ENCODE data around the gene PGC. TPM values are rescaled to one million over a fixed set of nuclear protein-coding genes. Genes with fewer than 3 reads are reported as not detected.

PGC gene
- total RNA-seq, 1 experiment from 2014 or later: 0.63 TPM

DNA sequence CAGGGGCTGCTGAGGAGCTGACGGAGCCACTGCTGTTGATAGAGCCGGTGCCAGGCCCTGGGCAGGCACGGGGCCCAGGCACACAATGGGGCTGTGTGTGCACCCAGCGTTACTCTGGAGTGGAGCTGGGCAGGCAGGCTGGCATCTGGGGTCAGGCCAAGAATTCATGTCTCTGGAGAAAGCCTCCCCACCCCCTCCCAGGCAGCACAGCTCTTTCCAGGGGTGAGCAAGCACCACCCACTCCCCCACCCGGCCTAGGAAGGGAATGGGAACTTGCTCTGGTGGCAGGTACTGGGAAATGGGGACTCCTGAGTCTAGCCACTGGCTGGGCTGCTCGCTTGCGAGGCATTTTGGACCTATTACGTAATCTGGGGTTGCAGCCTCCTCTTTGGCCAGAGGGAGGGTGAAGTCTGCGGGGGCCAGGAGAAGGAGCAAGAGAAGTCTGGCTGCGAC, 34.5 kb downstream of the PGC start:
- H3K9me3 Mint-ChIP-seq: no peaks in the 10 kb centered on the region
- TF ChIP-seq STAT6 (CRISPR knock-in tag; conservative IDR thresholded peaks at IDR 0.05; ENCODE audit: low read depth): no peak
- TF ChIP-seq, protein P1, sequence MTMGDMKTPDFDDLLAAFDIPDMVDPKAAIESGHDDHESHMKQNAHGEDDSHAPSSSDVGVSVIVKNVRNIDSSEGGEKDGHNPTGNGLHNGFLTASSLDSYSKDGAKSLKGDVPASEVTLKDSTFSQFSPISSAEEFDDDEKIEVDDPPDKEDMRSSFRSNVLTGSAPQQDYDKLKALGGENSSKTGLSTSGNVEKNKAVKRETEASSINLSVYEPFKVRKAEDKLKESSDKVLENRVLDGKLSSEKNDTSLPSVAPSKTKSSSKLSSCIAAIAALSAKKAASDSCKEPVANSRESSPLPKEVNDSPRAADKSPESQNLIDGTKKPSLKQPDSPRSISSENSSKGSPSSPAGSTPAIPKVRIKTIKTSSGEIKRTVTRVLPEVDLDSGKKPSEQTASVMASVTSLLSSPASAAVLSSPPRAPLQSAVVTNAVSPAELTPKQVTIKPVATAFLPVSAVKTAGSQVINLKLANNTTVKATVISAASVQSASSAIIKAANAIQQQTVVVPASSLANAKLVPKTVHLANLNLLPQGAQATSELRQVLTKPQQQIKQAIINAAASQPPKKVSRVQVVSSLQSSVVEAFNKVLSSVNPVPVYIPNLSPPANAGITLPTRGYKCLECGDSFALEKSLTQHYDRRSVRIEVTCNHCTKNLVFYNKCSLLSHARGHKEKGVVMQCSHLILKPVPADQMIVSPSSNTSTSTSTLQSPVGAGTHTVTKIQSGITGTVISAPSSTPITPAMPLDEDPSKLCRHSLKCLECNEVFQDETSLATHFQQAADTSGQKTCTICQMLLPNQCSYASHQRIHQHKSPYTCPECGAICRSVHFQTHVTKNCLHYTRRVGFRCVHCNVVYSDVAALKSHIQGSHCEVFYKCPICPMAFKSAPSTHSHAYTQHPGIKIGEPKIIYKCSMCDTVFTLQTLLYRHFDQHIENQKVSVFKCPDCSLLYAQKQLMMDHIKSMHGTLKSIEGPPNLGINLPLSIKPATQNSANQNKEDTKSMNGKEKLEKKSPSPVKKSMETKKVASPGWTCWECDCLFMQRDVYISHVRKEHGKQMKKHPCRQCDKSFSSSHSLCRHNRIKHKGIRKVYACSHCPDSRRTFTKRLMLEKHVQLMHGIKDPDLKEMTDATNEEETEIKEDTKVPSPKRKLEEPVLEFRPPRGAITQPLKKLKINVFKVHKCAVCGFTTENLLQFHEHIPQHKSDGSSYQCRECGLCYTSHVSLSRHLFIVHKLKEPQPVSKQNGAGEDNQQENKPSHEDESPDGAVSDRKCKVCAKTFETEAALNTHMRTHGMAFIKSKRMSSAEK (CRISPR knock-in tag; IDR thresholded peaks at IDR 0.05; ENCODE audit: borderline replicate concordance): no peak
- TF ChIP-seq ATF6 (CRISPR knock-in tag; IDR thresholded peaks at IDR 0.05): no peak
- TF ChIP-seq KAT7 (CRISPR knock-in tag; IDR thresholded peaks at IDR 0.05; ENCODE audit: borderline replicate concordance): no peak
- no peak for TF ChIP-seq AR (CRISPR knock-in tag; IDR thresholded peaks at IDR 0.05)
- no peak for TF ChIP-seq ZNF219 (CRISPR knock-in tag; IDR thresholded peaks at IDR 0.05; ENCODE audit: borderline replicate concordance)
- TF ChIP-seq ARID4B (CRISPR knock-in tag; IDR thresholded peaks at IDR 0.05; ENCODE audit: borderline replicate concordance): no peak
- no peak for TF ChIP-seq FOXJ3 (CRISPR knock-in tag; IDR thresholded peaks at IDR 0.05; ENCODE audit: borderline replicate concordance)
- no peak for TF ChIP-seq SMAD3 (CRISPR knock-in tag; IDR thresholded peaks at IDR 0.05; ENCODE audit: borderline replicate concordance)
- TF ChIP-seq NR1H2 (CRISPR knock-in tag; IDR thresholded peaks at IDR 0.05): no peak
- no peak for TF ChIP-seq SOX15 (CRISPR knock-in tag; IDR thresholded peaks at IDR 0.05)
- TF ChIP-seq MAX (CRISPR knock-in tag; IDR thresholded peaks at IDR 0.05): no peak
- TF ChIP-seq JUN (CRISPR knock-in tag; IDR thresholded peaks at IDR 0.05): no peak
- no peak for TF ChIP-seq ZBTB21 (CRISPR knock-in tag; IDR thresholded peaks at IDR 0.05; ENCODE audit: borderline replicate concordance)
- no peak for TF ChIP-seq HMGA2 (CRISPR knock-in tag; IDR thresholded peaks at IDR 0.05)
- TF ChIP-seq, protein P2, sequence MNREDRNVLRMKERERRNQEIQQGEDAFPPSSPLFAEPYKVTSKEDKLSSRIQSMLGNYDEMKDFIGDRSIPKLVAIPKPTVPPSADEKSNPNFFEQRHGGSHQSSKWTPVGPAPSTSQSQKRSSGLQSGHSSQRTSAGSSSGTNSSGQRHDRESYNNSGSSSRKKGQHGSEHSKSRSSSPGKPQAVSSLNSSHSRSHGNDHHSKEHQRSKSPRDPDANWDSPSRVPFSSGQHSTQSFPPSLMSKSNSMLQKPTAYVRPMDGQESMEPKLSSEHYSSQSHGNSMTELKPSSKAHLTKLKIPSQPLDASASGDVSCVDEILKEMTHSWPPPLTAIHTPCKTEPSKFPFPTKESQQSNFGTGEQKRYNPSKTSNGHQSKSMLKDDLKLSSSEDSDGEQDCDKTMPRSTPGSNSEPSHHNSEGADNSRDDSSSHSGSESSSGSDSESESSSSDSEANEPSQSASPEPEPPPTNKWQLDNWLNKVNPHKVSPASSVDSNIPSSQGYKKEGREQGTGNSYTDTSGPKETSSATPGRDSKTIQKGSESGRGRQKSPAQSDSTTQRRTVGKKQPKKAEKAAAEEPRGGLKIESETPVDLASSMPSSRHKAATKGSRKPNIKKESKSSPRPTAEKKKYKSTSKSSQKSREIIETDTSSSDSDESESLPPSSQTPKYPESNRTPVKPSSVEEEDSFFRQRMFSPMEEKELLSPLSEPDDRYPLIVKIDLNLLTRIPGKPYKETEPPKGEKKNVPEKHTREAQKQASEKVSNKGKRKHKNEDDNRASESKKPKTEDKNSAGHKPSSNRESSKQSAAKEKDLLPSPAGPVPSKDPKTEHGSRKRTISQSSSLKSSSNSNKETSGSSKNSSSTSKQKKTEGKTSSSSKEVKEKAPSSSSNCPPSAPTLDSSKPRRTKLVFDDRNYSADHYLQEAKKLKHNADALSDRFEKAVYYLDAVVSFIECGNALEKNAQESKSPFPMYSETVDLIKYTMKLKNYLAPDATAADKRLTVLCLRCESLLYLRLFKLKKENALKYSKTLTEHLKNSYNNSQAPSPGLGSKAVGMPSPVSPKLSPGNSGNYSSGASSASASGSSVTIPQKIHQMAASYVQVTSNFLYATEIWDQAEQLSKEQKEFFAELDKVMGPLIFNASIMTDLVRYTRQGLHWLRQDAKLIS (CRISPR knock-in tag; IDR thresholded peaks at IDR 0.05; ENCODE audit: borderline replicate concordance): no peak
- TF ChIP-seq NFYB (CRISPR knock-in tag; conservative IDR thresholded peaks at IDR 0.05; ENCODE audit: low read depth): no peak
- ChIA-PET CTCF (interaction anchor here (1.9 kb wide), 1 partner anchor 64 kb away, joined by 4 read pairs; no protein-coding TSS in a partner anchor), POLR2A (no interaction called here)
- no peaks in the 10 kb centered on the region for H3K36me3 Mint-ChIP-seq
- no peak for DNase-seq (ENCODE audit: low spot score)
- ATAC-seq: no peak
- H3K4me1 Mint-ChIP-seq: no peaks in the 10 kb centered on the region
- H3K27me3 Mint-ChIP-seq (ENCODE audit: low read depth): no peaks in the 10 kb centered on the region
- H3K27ac Mint-ChIP-seq: no peak overlapping the region
- no peak overlapping the region for H3K4me3 Mint-ChIP-seq
